ENCODE measurements around the gene CARM1.

CARM1 gene

DNA sequence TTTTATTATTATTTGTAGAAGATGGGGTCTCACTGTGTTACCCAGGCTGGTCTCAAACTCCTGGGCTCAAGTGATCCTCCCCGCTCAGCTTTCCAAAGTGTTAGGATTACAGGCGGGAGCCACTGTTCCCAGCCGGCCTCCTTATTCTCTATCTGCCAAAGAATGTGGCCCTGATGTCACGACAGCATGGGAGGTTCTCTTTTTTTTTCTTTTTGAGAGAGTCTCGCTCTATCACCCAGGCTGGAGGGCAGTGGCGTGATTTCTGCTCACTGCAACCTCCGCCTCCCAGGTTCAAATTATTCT, 23.5 kb downstream of the CARM1 start:
- no peak for DNase-seq (ENCODE audit: low read depth in 2 of 2)
- TF ChIP-seq, protein P1, sequence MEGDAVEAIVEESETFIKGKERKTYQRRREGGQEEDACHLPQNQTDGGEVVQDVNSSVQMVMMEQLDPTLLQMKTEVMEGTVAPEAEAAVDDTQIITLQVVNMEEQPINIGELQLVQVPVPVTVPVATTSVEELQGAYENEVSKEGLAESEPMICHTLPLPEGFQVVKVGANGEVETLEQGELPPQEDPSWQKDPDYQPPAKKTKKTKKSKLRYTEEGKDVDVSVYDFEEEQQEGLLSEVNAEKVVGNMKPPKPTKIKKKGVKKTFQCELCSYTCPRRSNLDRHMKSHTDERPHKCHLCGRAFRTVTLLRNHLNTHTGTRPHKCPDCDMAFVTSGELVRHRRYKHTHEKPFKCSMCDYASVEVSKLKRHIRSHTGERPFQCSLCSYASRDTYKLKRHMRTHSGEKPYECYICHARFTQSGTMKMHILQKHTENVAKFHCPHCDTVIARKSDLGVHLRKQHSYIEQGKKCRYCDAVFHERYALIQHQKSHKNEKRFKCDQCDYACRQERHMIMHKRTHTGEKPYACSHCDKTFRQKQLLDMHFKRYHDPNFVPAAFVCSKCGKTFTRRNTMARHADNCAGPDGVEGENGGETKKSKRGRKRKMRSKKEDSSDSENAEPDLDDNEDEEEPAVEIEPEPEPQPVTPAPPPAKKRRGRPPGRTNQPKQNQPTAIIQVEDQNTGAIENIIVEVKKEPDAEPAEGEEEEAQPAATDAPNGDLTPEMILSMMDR (IDR thresholded peaks at IDR 0.05; ENCODE audit: low read depth, low read length), result no peak
- H3K4me3 ChIP-seq (replicated peaks in 1 of 2; ENCODE audit: low read depth in 2 of 2, low read length in 2 of 2), result no peak overlapping the region

DNA sequence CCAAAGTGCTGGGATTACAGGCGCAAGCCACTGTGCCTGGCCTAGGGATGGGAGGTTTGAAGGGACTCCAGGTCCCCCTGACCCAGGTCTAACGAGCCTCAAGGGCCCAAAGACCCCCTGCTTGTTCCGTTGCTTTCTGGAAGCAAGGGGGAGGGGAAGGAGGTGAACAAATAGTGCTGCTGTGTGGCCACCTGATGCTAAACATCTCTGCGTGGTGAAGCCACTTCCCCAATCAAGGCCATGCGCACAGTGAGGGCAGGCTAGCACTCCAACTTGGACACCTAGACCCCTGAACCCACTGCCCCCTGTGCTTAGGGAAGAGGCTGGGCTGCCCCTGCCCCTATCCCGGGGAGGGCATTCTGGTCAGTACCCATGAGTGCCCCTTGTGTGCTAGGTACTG, 24.0 kb downstream of the CARM1 start:
- H3K4me3 ChIP-seq (replicated peaks in 1 of 2; ENCODE audit: low read depth in 2 of 2, low read length in 2 of 2), result no peak overlapping the region
- TF ChIP-seq, protein P1 (IDR thresholded peaks at IDR 0.05; ENCODE audit: low read depth, low read length), result no peak
- DNase-seq (ENCODE audit: low read depth in 2 of 2), result no peak

- no peak for DNase-seq (ENCODE audit: low read depth in 2 of 2)
- no peak overlapping the region for H3K4me3 ChIP-seq (replicated peaks in 1 of 2; ENCODE audit: low read depth in 2 of 2, low read length in 2 of 2)
- TF ChIP-seq, protein P1 (IDR thresholded peaks at IDR 0.05; ENCODE audit: low read depth, low read length), result no peak
These were observed 24.6 kb downstream of the CARM1 start for GRCh38 chr19:10895920-10896319.

- DNase-seq (ENCODE audit: low read depth in 2 of 2), result no peak
- no peak overlapping the region for H3K4me3 ChIP-seq (replicated peaks in 1 of 2; ENCODE audit: low read depth in 2 of 2, low read length in 2 of 2)
- TF ChIP-seq, protein P1 (IDR thresholded peaks at IDR 0.05; ENCODE audit: low read depth, low read length), result no peak
These were observed 25.6 kb downstream of the CARM1 start for GRCh38 chr19:10896851-10897526.

- TF ChIP-seq, protein P1 (IDR thresholded peaks at IDR 0.05; ENCODE audit: low read depth, low read length), result no peak
- DNase-seq (ENCODE audit: low read depth in 2 of 2), result no peak
- H3K4me3 ChIP-seq (replicated peaks in 1 of 2; ENCODE audit: low read depth in 2 of 2, low read length in 2 of 2), result no peak overlapping the region
These were observed 27.3 kb downstream of the CARM1 start for GRCh38 chr19:10898633-10899032.

DNA sequence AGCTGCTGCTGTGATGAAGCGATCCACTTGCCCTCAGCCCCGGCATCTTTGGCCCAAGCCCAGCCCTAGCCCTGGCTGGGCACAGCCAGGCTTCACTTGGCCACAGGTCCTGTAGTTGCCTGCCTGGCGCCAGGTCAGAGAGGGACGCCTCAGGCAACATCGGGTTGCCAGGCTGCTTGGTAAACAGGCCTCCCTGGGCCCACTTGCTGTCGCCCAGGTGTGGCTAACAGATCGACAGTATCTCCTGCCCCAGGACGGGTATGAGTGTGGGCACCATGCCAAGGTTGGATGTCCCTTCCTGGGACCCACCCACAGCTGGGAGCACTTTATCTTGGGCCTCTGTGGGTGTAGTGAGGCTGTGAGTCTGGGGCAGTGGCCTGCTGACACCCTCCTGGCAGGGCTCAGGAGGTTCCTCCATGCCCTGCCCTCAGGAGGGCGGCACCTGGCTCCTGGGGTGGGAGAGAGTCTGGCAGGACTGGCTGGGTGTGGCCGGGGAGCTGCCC, 27.8 kb downstream of the CARM1 start:
- no peak for DNase-seq (ENCODE audit: low read depth in 2 of 2)
- H3K4me3 ChIP-seq (replicated peaks in 1 of 2; ENCODE audit: low read depth in 2 of 2, low read length in 2 of 2), result no peak overlapping the region
- TF ChIP-seq, protein P1 (IDR thresholded peaks at IDR 0.05; ENCODE audit: low read depth, low read length), result no peak

GRCh38 chr19:10907925-10908324, 36.6 kb downstream of the CARM1 start:
- TF ChIP-seq, protein P1 (IDR thresholded peaks at IDR 0.05; ENCODE audit: low read depth, low read length), result no peak
- no peak for DNase-seq (ENCODE audit: low read depth in 2 of 2)
- H3K4me3 ChIP-seq (replicated peaks in 1 of 2; ENCODE audit: low read depth in 2 of 2, low read length in 2 of 2), result no peak overlapping the region
